ENCODE measurements around the gene FUBP1. TPM values are rescaled to one million over a fixed set of nuclear protein-coding genes. Genes with fewer than 3 reads are reported as not detected.
"Not testable (repeated sequence)": the region's sequence is repeated elsewhere in the genome, so short reads cannot be mapped to it uniquely, and the experiment has no call there.

Gene FUBP1
- total RNA-seq, 1 donor from 2014 or later, result 278 TPM

GRCh38 chr1:77918918-77919317 is 60.0 kb downstream of the FUBP1 start:
- H3K27ac Mint-ChIP-seq; DNase-seq; H3K4me3 Mint-ChIP-seq; H3K36me3 Mint-ChIP-seq (ENCODE audit: low read depth); H3K9me3 Mint-ChIP-seq; H3K27me3 Mint-ChIP-seq; H3K4me1 Mint-ChIP-seq; intact Hi-C loops (cut with micrococcal nuclease): not testable (repeated sequence)

DNA sequence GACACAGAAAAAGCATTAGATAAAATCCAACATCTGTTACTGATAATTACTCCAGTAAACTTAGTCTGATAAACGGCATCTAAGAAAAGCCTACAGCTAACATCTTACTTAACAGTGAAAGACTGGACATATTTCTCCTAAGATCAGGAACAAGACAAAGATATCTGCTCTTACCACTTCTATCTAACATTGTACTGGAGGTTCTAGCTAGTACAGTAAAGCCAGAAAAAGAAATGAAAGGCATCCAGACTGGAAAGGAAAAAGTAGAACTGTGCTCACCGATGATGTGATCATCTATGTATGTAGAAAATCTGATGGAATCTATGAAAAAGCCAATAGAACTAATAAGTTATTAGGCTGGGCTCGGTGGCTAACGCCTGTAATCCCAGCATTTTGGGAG is 68.8 kb downstream of the FUBP1 start:
- H3K27ac Mint-ChIP-seq, result no peak overlapping the region
- no peaks in the 10 kb centered on the region for H3K9me3 Mint-ChIP-seq
- H3K27me3 Mint-ChIP-seq, result peaks cover 2% of the 10 kb centered on the region
- no peak overlapping the region for H3K4me3 Mint-ChIP-seq
- no peaks in the 10 kb centered on the region for H3K36me3 Mint-ChIP-seq (ENCODE audit: low read depth)
- intact Hi-C loops (cut with micrococcal nuclease), result no loop called here
- DNase-seq, result no peak
- H3K4me1 Mint-ChIP-seq, result no peaks in the 10 kb centered on the region

DNA sequence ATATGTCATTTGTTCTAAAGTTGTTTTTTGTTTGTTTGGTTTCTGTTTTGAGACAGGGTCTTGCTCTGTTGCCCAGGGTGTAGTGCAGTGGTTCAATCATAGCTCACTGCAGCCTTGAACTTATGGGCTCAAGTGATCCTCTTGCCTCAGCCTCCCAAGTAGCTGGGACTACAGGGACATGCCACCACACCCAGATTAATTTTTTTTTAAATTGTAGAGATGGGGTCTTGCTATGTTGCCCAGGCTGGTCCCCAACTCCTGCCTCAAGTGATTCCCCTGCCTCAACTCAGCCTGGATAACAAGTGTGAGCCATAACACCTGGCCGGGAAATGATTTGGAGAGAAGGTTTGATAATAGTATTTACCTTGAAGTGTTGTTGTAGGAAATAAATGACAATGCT is 72.2 kb downstream of the FUBP1 start:
- Mint-ChIP-seq H3K36me3 (ENCODE audit: low read depth) (no peaks in the 10 kb centered on the region), H3K27me3 (peaks cover 4% of the 10 kb centered on the region), H3K4me1 (no peaks in the 10 kb centered on the region), H3K4me3 (no peak overlapping the region), H3K27ac (no peak overlapping the region), H3K9me3 (no peaks in the 10 kb centered on the region)
- intact Hi-C loops (cut with micrococcal nuclease), result no loop called here
- no peak for DNase-seq

GRCh38 chr1:77906019-77906545 is 72.8 kb downstream of the FUBP1 start:
- Mint-ChIP-seq H3K36me3 (ENCODE audit: low read depth) (no peaks in the 10 kb centered on the region), H3K4me1 (no peaks in the 10 kb centered on the region), H3K4me3 (no peak overlapping the region), H3K27me3 (peaks cover 4% of the 10 kb centered on the region), H3K27ac (no peak overlapping the region), H3K9me3 (no peaks in the 10 kb centered on the region)
- intact Hi-C loops (cut with micrococcal nuclease), result no loop called here
- no peak for DNase-seq

- no peaks in the 10 kb centered on the region for H3K36me3 Mint-ChIP-seq (ENCODE audit: low read depth)
- H3K4me3 Mint-ChIP-seq, result no peak overlapping the region
- H3K27ac Mint-ChIP-seq, result no peak overlapping the region
- no peak for DNase-seq
- intact Hi-C loops (cut with micrococcal nuclease), result no loop called here
- H3K9me3 Mint-ChIP-seq, result no peaks in the 10 kb centered on the region
- H3K4me1 Mint-ChIP-seq, result no peaks in the 10 kb centered on the region
- H3K27me3 Mint-ChIP-seq, result peaks cover 4% of the 10 kb centered on the region
Measured at GRCh38 chr1:77905603-77906002, 73.3 kb downstream of the FUBP1 start.

DNA sequence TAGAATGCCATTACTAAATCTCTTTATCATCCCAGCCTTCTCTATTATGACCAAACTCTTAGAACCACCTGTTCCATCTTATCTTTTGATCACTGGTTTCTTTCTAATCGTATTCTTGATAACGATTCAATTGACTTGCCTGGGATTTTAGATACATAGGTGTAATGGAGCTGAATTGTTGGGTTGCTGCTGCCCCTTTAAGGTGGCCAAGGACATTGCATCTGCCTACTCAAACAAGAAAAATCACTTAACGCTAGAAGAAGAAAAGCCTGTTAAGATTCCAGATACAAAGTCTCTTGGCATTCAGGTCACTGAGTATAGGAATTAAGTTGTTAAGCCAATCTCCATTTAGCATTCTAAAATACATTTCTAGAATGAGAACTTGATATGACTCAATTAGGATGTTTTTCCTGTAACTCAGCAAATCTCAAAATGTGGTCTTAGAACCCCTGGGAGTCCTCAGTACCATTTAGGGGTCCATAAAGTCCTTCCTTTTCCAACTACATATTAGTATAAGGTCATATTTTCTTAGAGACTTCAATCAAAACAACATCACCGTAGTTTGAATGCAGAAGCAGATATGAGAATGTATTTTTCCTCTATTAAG is 78.1 kb downstream of the FUBP1 start:
- peak; percentile 60 for DNase-seq
- intact Hi-C loops (cut with micrococcal nuclease), result no loop called here
- no peak overlapping the region for H3K27ac Mint-ChIP-seq

GRCh38 chr1:77899647-77900320 is 79.1 kb downstream of the FUBP1 start:
- no peaks in the 10 kb centered on the region for H3K9me3 Mint-ChIP-seq
- peaks cover 3% of the 10 kb centered on the region for H3K27me3 Mint-ChIP-seq
- H3K4me3 Mint-ChIP-seq, result no peak overlapping the region
- no peaks in the 10 kb centered on the region for H3K36me3 Mint-ChIP-seq (ENCODE audit: low read depth)
- no peaks in the 10 kb centered on the region for H3K4me1 Mint-ChIP-seq
- intact Hi-C loops (cut with micrococcal nuclease), result no loop called here
- no peak for DNase-seq
- H3K27ac Mint-ChIP-seq, result no peak overlapping the region

More for the DNA sequence above, 78.1 kb downstream of the FUBP1 start:
- Mint-ChIP-seq H3K9me3 (no peaks in the 10 kb centered on the region), H3K27me3 (peaks cover 4% of the 10 kb centered on the region), H3K36me3 (ENCODE audit: low read depth) (no peaks in the 10 kb centered on the region), H3K4me1 (no peaks in the 10 kb centered on the region), H3K4me3 (no peak overlapping the region)

Other genes with a start within 250 kb of the FUBP1 start
- gene USP33, start 219.2 kb downstream of the FUBP1 start, total RNA-seq, result 39.9 and 47.4 TPM in 2 replicates
- gene MIGA1, start 199.4 kb downstream of the FUBP1 start, total RNA-seq, result 7.5 and 7.6 TPM in 2 replicates
- 0.44 and 0.64 TPM in 2 replicates for gene NEXN, start 90.4 kb downstream of the FUBP1 start, total RNA-seq
- gene DNAJB4, start 25.9 kb upstream of the FUBP1 start, total RNA-seq, result 10.3 and 11.0 TPM in 2 replicates
- gene GIPC2, start 66.9 kb upstream of the FUBP1 start, total RNA-seq, result 0.05 TPM in 1 of 2 replicates, not detected in the other